SJSA1 (cell line): ENCODE data around the gene DTYMK. TPM values are rescaled to one million over a fixed set of nuclear protein-coding genes. Genes with fewer than 3 reads are reported as not detected.
"Not testable (repeated sequence)": the region's sequence is repeated elsewhere in the genome, so short reads cannot be mapped to it uniquely, and the experiment has no call there.

Experiments used
- DNase-seq, 2 experiments: peaks; one replicate each; pipeline ENCODE4 v3.0.0-alpha.2; 2015 to 2020; ENCODE audit warnings: low spot score in 2 of 2, low read depth in 1 of 2
- H3K27ac ChIP-seq: fragments of 250-450 bp; sonication (Bioruptor Pico); 2 replicates; pipeline ENCODE4 v1.5.1; 2020; ENCODE audit warnings: mild to moderate bottlenecking, moderate library complexity
- H3K27me3 ChIP-seq: fragments of 250-450 bp; sonication (Bioruptor Pico); replicated peaks from 2 replicates; pipeline ENCODE4 v1.5.1; 2020; ENCODE audit warnings: mild to moderate bottlenecking, moderate library complexity
- H3K36me3 ChIP-seq: fragments of 250-450 bp; sonication (Bioruptor Pico); 2 replicates; pipeline ENCODE4 v1.5.1; 2020; ENCODE audit warnings: mild to moderate bottlenecking
- H3K4me1 ChIP-seq: fragments of 250-450 bp; sonication (Bioruptor Pico); replicated peaks from 2 replicates; pipeline ENCODE4 v1.6.1; 2021; ENCODE audit warnings: mild to moderate bottlenecking
- H3K4me3 ChIP-seq: fragments of 250-450 bp; sonication (Bioruptor Pico); 2 replicates; pipeline ENCODE4 v1.5.1; 2020; ENCODE audit warnings: mild to moderate bottlenecking
- H3K9me3 ChIP-seq: fragments of 250-450 bp; sonication (Bioruptor Pico); replicated peaks from 2 replicates; pipeline ENCODE4 v1.5.1; 2020; ENCODE audit warnings: mild to moderate bottlenecking
- total RNA-seq: library from RNA; depleted of rRNA; stranded (reverse); fragments of >200 nt; shearing (Covaris generic); gene quantifications from 2 replicates; pipeline ENCODE4 v1.2.3, GENCODE V29; 2014; rRNA removed

The DTYMK gene, protein sequence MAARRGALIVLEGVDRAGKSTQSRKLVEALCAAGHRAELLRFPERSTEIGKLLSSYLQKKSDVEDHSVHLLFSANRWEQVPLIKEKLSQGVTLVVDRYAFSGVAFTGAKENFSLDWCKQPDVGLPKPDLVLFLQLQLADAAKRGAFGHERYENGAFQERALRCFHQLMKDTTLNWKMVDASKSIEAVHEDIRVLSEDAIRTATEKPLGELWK
- 115 and 177 TPM in 2 replicates for total RNA-seq

GRCh38 chr2:241686650-241687425 lies at the start of gene DTYMK:
DTYMK (minus strand) TSS chr2:241686815; CDS start chr2:241686783, 32 bp downstream.
- Histone ChIP-seq H3K27me3 (no peaks in the 10 kb centered on the region), H3K4me1 (peaks cover 18% of the 10 kb centered on the region), H3K4me3 (peak within 1 kb of the TSS; percentile 94), H3K36me3 (peaks cover 69% of the 10 kb centered on the region), H3K27ac (peak within 1 kb of the TSS; percentile 83), H3K9me3 (no peaks in the 10 kb centered on the region)
- peak; percentile 95 to 96 for DNase-seq

- H3K27me3 ChIP-seq: no peaks in the 10 kb centered on the region
- H3K9me3 ChIP-seq: peaks cover 6% of the 10 kb centered on the region
- H3K27ac ChIP-seq: no peak overlapping the region
- H3K4me3 ChIP-seq: no peak overlapping the region
- DNase-seq: no peak
- peaks cover 9% of the 10 kb centered on the region for H3K36me3 ChIP-seq
- H3K4me1 ChIP-seq: peaks cover 17% of the 10 kb centered on the region
Observed at GRCh38 chr2:241736111-241736510, 49.5 kb upstream of the DTYMK start.

GRCh38 chr2:241734467-241735208 lies 48.0 kb upstream of the DTYMK start, which contains the start of gene D2HGDH:
D2HGDH (plus strand) TSS chr2:241734630; CDS start chr2:241735225, 595 bp downstream.
- peaks cover 9% of the 10 kb centered on the region for H3K36me3 ChIP-seq
- H3K9me3 ChIP-seq: peaks cover 6% of the 10 kb centered on the region
- H3K4me1 ChIP-seq: peaks cover 17% of the 10 kb centered on the region
- H3K27me3 ChIP-seq: no peaks in the 10 kb centered on the region
- peak within 1 kb of the TSS; percentile 35 for H3K27ac ChIP-seq
- peak; percentile 77 to 92 for DNase-seq
- H3K4me3 ChIP-seq: peak within 1 kb of the TSS; percentile 99

GRCh38 chr2:241734208-241734466 lies 47.5 kb upstream of the DTYMK start:
- DNase-seq: peak in 1 of 2 experiments; percentile 48
- Histone ChIP-seq H3K4me3 (peak overlapping the region; percentile 99), H3K36me3 (peaks cover 9% of the 10 kb centered on the region), H3K9me3 (peaks cover 6% of the 10 kb centered on the region), H3K27me3 (no peaks in the 10 kb centered on the region), H3K27ac (no peak overlapping the region), H3K4me1 (peaks cover 17% of the 10 kb centered on the region)

GRCh38 chr2:241733391-241734207 lies 47.0 kb upstream of the DTYMK start:
- Histone ChIP-seq H3K4me1 (peaks cover 17% of the 10 kb centered on the region), H3K4me3 (peak overlapping the region; percentile 99), H3K27ac (no peak overlapping the region), H3K9me3 (peaks cover 6% of the 10 kb centered on the region), H3K27me3 (no peaks in the 10 kb centered on the region), H3K36me3 (peaks cover 9% of the 10 kb centered on the region)
- DNase-seq: no peak

GRCh38 chr2:241732513-241733186 lies 46.0 kb upstream of the DTYMK start:
- not testable (repeated sequence) for H3K4me3 ChIP-seq, H3K27me3 ChIP-seq

DNA sequence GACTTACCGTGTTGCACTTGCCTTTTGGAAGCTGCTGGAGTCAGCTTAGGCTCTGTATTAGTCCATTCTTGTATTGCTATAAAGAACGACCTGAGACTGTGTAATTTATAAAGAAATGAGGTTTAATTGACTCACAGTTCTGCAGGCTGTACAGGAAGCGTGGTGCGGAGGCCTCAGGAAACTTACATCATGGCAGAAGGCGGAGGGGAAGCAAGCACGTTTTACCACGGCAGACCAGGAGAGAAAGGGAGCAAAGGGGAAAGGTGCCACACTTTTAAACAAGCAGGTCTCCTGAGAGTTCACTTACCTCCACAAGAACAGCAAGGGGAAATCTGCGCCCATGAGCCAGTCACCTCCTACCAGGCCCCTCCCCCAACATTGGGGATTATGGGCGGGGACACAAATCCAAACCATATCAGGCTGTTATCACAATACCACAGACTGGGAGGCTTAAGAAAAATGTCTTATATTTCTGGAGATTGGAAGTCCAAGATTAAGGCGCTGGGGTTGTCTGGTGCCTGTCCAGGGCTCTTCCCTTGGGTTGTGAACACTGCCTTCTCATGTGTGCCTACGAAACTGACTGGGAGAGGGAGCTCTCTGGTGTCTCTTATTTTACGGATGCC lies 44.2 kb upstream of the DTYMK start:
- Histone ChIP-seq H3K27me3 (no peaks in the 10 kb centered on the region), H3K9me3 (peaks cover 6% of the 10 kb centered on the region), H3K36me3 (peaks cover 11% of the 10 kb centered on the region), H3K4me1 (peaks cover 16% of the 10 kb centered on the region), H3K4me3 (no peak overlapping the region), H3K27ac (no peak overlapping the region)
- no peak for DNase-seq

More at GRCh38 chr2:241732513-241733186, 46.0 kb upstream of the DTYMK start:
- H3K36me3 ChIP-seq, DNase-seq, H3K27ac ChIP-seq, H3K9me3 ChIP-seq: not testable (repeated sequence)
- H3K4me1 ChIP-seq: peaks cover 17% of the 10 kb centered on the region

GRCh38 chr2:241729868-241730267 lies 43.3 kb upstream of the DTYMK start:
- H3K27me3 ChIP-seq: no peaks in the 10 kb centered on the region
- H3K27ac ChIP-seq: no peak overlapping the region
- no peak for DNase-seq
- peaks cover 9% of the 10 kb centered on the region for H3K36me3 ChIP-seq
- H3K9me3 ChIP-seq: peaks cover 3% of the 10 kb centered on the region
- no peak overlapping the region for H3K4me3 ChIP-seq
- peaks cover 8% of the 10 kb centered on the region for H3K4me1 ChIP-seq

DNA sequence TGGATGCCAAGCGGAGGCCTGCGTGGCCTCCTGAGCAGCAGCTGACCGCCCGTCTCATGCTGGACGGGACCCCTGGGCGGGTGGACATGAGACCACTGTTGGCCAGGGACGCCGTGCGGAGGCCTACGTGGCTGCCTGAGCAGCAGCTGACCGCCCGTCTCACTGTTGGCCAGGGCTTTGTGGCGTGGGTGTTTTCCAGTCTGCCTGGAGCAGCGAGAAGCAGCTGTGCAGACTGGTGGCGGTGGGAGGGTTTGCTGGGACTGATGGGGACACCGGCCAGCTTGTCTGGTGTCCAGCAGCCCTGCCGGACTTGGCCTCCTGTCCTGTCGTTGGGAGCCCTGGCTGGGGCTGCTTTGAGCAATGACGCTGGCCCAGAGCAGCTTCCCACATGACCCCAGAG lies 42.0 kb upstream of the DTYMK start:
- Histone ChIP-seq H3K4me1 (no peaks in the 10 kb centered on the region), H3K36me3 (peaks cover 15% of the 10 kb centered on the region), H3K4me3 (no peak overlapping the region), H3K27me3 (no peaks in the 10 kb centered on the region), H3K27ac (no peak overlapping the region), H3K9me3 (no peaks in the 10 kb centered on the region)
- DNase-seq: no peak

- no peaks in the 10 kb centered on the region for H3K9me3 ChIP-seq
- H3K36me3 ChIP-seq: peaks cover 22% of the 10 kb centered on the region
- DNase-seq: no peak
- H3K4me3 ChIP-seq: no peak overlapping the region
- H3K4me1 ChIP-seq: no peaks in the 10 kb centered on the region
- no peak overlapping the region for H3K27ac ChIP-seq
- no peaks in the 10 kb centered on the region for H3K27me3 ChIP-seq
Observed at GRCh38 chr2:241728000-241728399, 41.4 kb upstream of the DTYMK start.

DNA sequence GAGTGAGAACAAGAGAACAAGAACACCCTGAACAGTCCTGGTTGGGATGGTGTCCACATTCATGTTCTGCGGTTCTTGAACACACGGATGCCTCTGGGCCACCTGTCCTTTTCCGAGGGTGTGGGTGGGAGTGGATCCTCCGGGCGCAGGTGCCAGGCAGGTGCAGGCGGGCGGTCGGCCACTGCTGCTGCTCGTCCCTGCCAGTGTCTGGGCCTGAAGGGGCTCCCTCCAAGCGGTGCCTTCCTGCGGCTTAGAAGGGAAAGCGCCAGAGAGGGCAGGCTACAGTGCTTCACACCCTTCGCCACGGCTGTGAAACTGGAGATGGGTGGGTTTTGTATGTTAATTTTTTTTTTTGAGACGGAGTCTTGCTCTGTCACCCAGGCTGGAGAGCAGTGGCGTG lies 39.8 kb upstream of the DTYMK start:
- no peak overlapping the region for H3K27ac ChIP-seq

GRCh38 chr2:241724975-241725870 lies 38.6 kb upstream of the DTYMK start:
- no peaks in the 10 kb centered on the region for H3K9me3 ChIP-seq
- H3K27me3 ChIP-seq: no peaks in the 10 kb centered on the region
- no peak for DNase-seq
- H3K4me3 ChIP-seq: no peak overlapping the region
- no peaks in the 10 kb centered on the region for H3K4me1 ChIP-seq
- H3K36me3 ChIP-seq: peaks cover 49% of the 10 kb centered on the region
- no peak overlapping the region for H3K27ac ChIP-seq

More for the DNA sequence above, 39.8 kb upstream of the DTYMK start:
- no peak for DNase-seq
- peaks cover 37% of the 10 kb centered on the region for H3K36me3 ChIP-seq
- H3K9me3 ChIP-seq: no peaks in the 10 kb centered on the region
- no peaks in the 10 kb centered on the region for H3K4me1 ChIP-seq
- H3K27me3 ChIP-seq: no peaks in the 10 kb centered on the region
- no peak overlapping the region for H3K4me3 ChIP-seq
